Heart right ventricle (tissue), 16 donors: ENCODE data around the gene TBX15. TPM values are rescaled to one million over a fixed set of nuclear protein-coding genes. Genes with fewer than 3 reads are reported as not detected.

Experiments
- ATAC-seq, 8 donors: fragments of 200-7000 bp; cut with Tn5 transposase; one replicate each; pipeline ENCODE4 v1.9.1; 2020; ENCODE audit warnings: mild to moderate bottlenecking in 8 of 8, moderate library complexity in 8 of 8, moderate number of reproducible peaks in 1 of 8
- DNase-seq, 2 donors: peaks; one replicate each; pipeline ENCODE4 v3.0.0-alpha.2; 2020
- H3K27ac ChIP-seq, 10 donors: fragments of 200-600 bp; sonication (generic) in 2 of 10; one replicate each; pipeline versions ENCODE4 v1.5.0 to v1.8.0; 2020 to 2022; ENCODE audit warnings: mild to moderate bottlenecking in 3 of 10
- H3K27me3 ChIP-seq, 7 donors: fragments of 200-600 bp; one replicate each; pipeline ENCODE4 v1.8.0; 2021 to 2022; ENCODE audit warnings: mild to moderate bottlenecking in 2 of 7
- H3K36me3 ChIP-seq, 9 donors: fragments of 200-600 bp; sonication (generic) in 1 of 9; one replicate each; pipeline versions ENCODE4 v1.5.0 to v1.8.0; 2020 to 2022; ENCODE audit warnings: mild to moderate bottlenecking in 2 of 9
- H3K4me1 ChIP-seq, 9 donors: fragments of 200-600 bp; sonication (generic) in 1 of 9; one replicate each; pipeline versions ENCODE4 v1.5.0 to v1.8.0; 2020 to 2022; ENCODE audit warnings: mild to moderate bottlenecking in 4 of 9
- H3K4me3 ChIP-seq, 10 donors: fragments of 200-600 bp; sonication (generic) in 2 of 10; one replicate each; pipeline versions ENCODE4 v1.5.0 to v1.8.0; 2020 to 2022; ENCODE audit warnings: mild to moderate bottlenecking in 7 of 10, moderate library complexity in 2 of 10
- H3K9me3 ChIP-seq, 11 donors: fragments of 200-600 bp in 10 of 11; sonication (generic) in 2 of 11; one replicate each; pipeline versions ENCODE4 v1.5.0 to v1.8.0; 2013 to 2022; ENCODE audit warnings: mild to moderate bottlenecking in 2 of 11, control low read depth in 1 of 11, moderate library complexity in 1 of 11
- WGBS, 2 donors: extraction: QIAGEN DNeasy Blood & Tissue Kit; methylation state at CpG; one replicate each; pipeline ENCODE4 v1.1.7; 2013; ENCODE audit warnings: inconsistent platforms in 1 of 2; 5-methylcytosine and 5-hydroxymethylcytosine counted together
- intact Hi-C, 10 donors: fragments of 100-400 bp; cut with DNase I; formaldehyde crosslinking; loops; one replicate each; pipeline versions ENCODE4 v1.11.1 to v1.14.2; 2022
- polyA plus RNA-seq, 2 donors: library from polyadenylated mRNA; stranded (reverse); fragments of 200-250 nt; gene quantifications; one replicate each; pipeline ENCODE4 v1.2.3, GENCODE V29; 2013
- total RNA-seq, 10 donors: library from RNA; stranded (reverse); fragmentation: NEBNext Ultra II Directional in 3 of 10; extraction: Animal tissue kit (Norgen Biotek cat#: 25700) in 3 of 10; gene quantifications; one replicate each; pipeline versions ENCODE4 v1.2.1 to v1.2.4, GENCODE V29; 2021 to 2023
- TF ChIP-seq, protein P1 (sequence below), 9 donors: fragments of 200-600 bp; sonication (generic) in 2 of 9; IDR thresholded peaks; one replicate each; pipeline versions ENCODE4 v1.5.0 to v1.8.0; 2021 to 2022; ENCODE audit warnings: antibody characterized with exemption in 9 of 9, mild to moderate bottlenecking in 5 of 9, moderate library complexity in 1 of 9
- donor health status: Arrhythmogenic right ventricular cardiomyopathy.
- donor health status: ischemic (EF 13 %, LVEDD 7.1; RV severe dilation, severe dysfunction).
- donor health status: healthy with polysubstance abuse.
- donor health status: DM: no; HTN: yes; CAD: no.
- donor health status: DM: no; HTN: no; CAD: no.
- donor health status: ischemic (EF 25% LVEDD 6.9; RV normal size, moderate dysfunction).
- donor health status: ischemic (EF 25% LVEDD 5.7; RV mildly dilated, moderate dysfunction).
- donor health status: healthy.
- donor health status: DM: yes; HTN: yes; CAD: no.
- donor health status: Ischemic cardiomyopathy.
- donor health status: ischemic (EF 35%, LVEDD 5.7; RV mildly dilated, moderate dysfunction).
- donor health status: nonischemic (EF 11% LVEDD 7.7; RV severe dilation, severe dysfunction).
- donor health status: DM: yes; HTN: yes; CAD: no.
- donor health status: PGD.
- donor health status: ischemic (EF 29% LVEDD 5.4; RV normal size, mild dysfunction).
- donor health status: nonischemic (EF 23%, LVEDD 6.1; RV moderate dilation, normal function).

The TBX15 gene
- total and polyA plus RNA-seq, 12 donors: 0.18 to 1.1 (median 0.47) TPM

- Histone ChIP-seq H3K36me3 (no peaks in the 10 kb centered on the region), H3K9me3 (no peaks in the 10 kb centered on the region), H3K27ac (no peak overlapping the region), H3K4me3 (no peak overlapping the region), H3K4me1 (no peaks in the 10 kb centered on the region), H3K27me3 (no peaks in the 10 kb centered on the region)
- DNase-seq (no peak), ATAC-seq (no peak)
- intact Hi-C loops: no loop called here
- WGBS, 2 donors: 75 to 76% methylated on average over 2 of the region's 2 CpGs
- TF ChIP-seq, protein P1, sequence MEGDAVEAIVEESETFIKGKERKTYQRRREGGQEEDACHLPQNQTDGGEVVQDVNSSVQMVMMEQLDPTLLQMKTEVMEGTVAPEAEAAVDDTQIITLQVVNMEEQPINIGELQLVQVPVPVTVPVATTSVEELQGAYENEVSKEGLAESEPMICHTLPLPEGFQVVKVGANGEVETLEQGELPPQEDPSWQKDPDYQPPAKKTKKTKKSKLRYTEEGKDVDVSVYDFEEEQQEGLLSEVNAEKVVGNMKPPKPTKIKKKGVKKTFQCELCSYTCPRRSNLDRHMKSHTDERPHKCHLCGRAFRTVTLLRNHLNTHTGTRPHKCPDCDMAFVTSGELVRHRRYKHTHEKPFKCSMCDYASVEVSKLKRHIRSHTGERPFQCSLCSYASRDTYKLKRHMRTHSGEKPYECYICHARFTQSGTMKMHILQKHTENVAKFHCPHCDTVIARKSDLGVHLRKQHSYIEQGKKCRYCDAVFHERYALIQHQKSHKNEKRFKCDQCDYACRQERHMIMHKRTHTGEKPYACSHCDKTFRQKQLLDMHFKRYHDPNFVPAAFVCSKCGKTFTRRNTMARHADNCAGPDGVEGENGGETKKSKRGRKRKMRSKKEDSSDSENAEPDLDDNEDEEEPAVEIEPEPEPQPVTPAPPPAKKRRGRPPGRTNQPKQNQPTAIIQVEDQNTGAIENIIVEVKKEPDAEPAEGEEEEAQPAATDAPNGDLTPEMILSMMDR (IDR thresholded peaks at IDR 0.05): no peak
Measured at GRCh38 chr1:118914379-118915161, 73.6 kb downstream of the TBX15 start.

DNA sequence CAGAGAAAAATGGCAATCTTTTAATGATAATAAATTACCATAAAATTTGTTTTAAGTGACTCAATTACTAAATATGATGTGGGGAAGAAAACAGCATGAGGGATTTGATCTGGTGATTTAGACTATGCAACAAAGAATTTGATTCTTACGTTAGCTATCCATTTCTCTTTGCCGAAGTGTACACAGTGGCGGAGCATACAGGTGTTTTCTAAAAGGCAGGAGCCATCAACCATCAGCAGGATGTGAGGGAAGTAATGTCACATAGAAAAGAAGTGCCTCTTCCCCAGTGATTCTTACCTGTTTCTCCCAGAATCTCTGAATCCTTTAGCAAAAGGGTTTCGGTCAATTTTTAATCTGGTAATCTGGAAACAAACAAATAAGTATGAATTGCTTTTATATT lies 74.3 kb downstream of the TBX15 start:
- DNase-seq (no peak), ATAC-seq (no peak)
- TF ChIP-seq, protein P1 (IDR thresholded peaks at IDR 0.05): no peak
- Histone ChIP-seq H3K4me3 (no peak overlapping the region), H3K4me1 (no peaks in the 10 kb centered on the region), H3K36me3 (no peaks in the 10 kb centered on the region), H3K27me3 (no peaks in the 10 kb centered on the region), H3K9me3 (no peaks in the 10 kb centered on the region), H3K27ac (no peak overlapping the region)
- intact Hi-C loops: no loop called here
- WGBS, 2 donors: 91 to 93% methylated on average over 4 of the region's 4 CpGs

GRCh38 chr1:118912574-118912973 lies 75.6 kb downstream of the TBX15 start:
- no peak for DNase-seq
- Histone ChIP-seq H3K4me1 (no peaks in the 10 kb centered on the region), H3K4me3 (no peak overlapping the region), H3K9me3 (no peaks in the 10 kb centered on the region), H3K27ac (no peak overlapping the region), H3K36me3 (no peaks in the 10 kb centered on the region), H3K27me3 (peaks cover 0 to 7% (median 0%) of the 10 kb centered on the region in 7 donors)
- intact Hi-C loops: no loop called here
- TF ChIP-seq, protein P1 (IDR thresholded peaks at IDR 0.05): no peak
- no peak for ATAC-seq
- WGBS, 2 donors: 78 to 88% methylated on average over 2 of the region's 2 CpGs

DNA sequence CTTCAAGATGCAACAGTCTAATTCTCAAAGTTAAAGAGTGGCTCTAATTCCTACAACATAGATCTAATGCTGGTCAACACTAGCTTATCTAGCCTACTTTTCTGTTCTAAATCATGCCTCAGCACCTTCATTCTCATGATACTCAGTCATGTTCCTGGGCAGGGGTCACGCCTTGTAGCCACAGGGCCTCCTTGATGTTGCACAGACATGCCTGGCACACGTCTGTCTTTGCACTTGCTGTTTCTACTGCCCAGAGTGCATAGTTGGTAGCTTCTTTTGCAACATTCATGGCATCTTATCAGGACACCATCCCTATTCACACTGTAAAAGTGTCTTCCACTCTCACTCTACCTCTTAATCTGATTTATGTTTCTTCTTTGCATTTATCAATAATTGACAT lies 76.6 kb downstream of the TBX15 start:
- no peaks in the 10 kb centered on the region for H3K4me1 ChIP-seq
- TF ChIP-seq, protein P1 (IDR thresholded peaks at IDR 0.05): no peak
- no peaks in the 10 kb centered on the region for H3K9me3 ChIP-seq
- H3K36me3 ChIP-seq: no peaks in the 10 kb centered on the region
- DNase-seq: no peak
- H3K27ac ChIP-seq: no peak overlapping the region
- intact Hi-C loops: no loop called here
- no peak overlapping the region for H3K4me3 ChIP-seq
- peaks cover 0 to 8% (median 0%) of the 10 kb centered on the region in 7 donors for H3K27me3 ChIP-seq
- ATAC-seq: no peak
- 52 to 55% methylated on average over 2 of the region's 2 CpGs for WGBS, 2 donors
